Stimulated activated CD4-positive, alpha-beta T cell treated with anti-CD3 and anti-CD28 coated beads, Interleukin-4, amount 100 ng/mL, for 24 hours (primary cell): ENCODE measurements around the gene ERICH6B.

Experiments
- DNase-seq: peaks from one replicate; pipeline ENCODE4 v3.0.0-alpha.2; 2020

Gene ERICH6B

DNA sequence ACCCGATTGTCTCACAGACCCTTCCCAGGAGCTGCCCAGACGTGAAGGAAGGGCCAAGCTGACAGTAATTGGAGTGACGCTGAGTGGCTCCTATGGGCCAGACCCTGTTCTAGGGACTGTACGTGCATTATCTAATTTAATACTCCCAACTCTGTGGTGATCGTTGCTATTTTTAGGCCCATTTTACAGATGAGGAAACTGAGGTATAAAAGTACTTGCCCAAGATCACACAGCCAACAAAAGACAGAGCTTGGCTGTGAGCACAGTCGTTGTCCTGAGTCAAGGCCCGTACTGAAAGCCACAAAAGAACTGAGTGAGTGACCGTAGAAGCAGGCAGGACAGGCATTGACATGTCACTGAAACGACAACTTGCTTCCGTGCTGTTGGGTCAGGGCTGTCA, 74.7 kb downstream of the ERICH6B start:
- no peak for DNase-seq

- no peak for DNase-seq
Measured at GRCh38 chr13:45540195-45540594, 75.3 kb downstream of the ERICH6B start.

DNA sequence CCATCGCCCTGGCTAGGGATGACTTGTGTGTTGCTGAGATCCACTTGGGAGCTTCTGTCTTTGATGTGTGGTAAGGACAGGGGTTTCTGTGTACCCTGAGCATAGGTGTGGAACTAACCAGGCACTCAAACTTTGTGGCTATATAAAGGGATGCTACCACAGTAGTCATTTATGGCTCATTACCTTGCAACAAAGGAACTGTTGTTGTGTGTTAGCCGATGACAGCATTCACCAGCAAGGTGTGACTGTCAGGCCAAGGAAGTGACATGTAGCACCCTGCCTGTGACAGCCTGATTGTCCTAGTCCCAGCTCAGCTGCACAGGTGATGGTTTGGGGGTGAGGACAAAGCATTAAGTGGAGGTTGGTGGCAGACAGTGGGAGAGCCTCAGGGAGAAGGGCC, 77.2 kb downstream of the ERICH6B start:
- DNase-seq, result no peak

DNA sequence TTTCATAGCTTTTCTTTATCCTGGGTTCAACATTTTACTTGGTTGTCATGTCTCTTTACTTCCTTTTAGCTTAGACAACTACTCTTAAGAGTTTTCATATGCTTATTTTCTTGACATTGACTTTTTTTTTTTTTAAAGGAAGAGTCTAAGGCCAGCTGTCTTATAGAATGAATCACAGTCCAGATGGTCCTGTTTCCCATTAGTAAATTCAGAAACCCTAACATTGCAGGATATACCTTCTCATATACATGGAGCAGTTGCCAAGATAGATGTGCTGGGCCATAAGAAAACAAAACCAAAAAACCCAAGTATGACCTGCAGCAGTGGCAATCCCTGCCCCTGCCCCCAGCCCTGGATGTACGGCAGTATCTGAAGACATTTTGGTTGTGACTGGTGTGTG, 78.0 kb downstream of the ERICH6B start:
- DNase-seq, result no peak

DNA sequence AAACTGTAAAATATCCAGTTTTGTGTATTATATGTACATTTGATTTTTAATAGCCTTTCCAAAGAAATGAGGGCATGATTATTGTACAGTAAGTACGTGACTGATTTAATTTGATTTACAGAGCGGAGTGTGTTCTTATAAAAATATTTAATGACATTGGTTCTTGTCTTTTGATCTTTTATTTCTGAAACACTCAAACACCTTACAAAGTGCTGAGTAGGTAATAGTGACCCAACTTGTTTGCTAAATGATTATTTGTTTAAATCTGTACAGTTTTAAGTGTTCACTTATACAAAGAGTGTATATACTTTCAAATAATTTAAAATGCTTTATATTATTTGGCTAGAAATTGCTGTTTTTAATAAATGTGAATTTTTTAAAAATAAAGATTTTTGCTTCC, 79.3 kb downstream of the ERICH6B start:
- DNase-seq, result no peak

DNA sequence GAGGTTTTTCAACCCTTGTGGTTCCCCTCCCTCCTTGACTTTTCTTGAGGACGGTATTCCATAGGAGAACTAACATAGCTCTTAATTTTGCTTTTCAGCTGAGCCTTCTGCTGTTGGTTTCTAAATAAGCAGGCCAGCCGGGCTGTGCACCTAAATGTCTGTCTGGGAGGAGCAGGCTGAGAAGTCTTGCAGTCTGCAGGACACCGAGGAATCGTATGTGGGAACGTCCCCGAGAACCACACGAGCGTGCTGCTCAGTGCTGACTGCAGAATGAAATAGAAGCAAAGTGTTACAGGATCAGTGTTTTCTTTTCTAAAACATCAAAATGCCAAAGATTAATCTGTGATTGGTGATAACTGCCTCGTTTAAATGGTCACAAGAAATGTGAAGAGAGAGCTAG, 80.9 kb downstream of the ERICH6B start:
- no peak for DNase-seq

- no peak for DNase-seq
Measured at GRCh38 chr13:45529758-45530157, 85.8 kb downstream of the ERICH6B start.

- DNase-seq, result no peak
Measured at GRCh38 chr13:45527699-45528462, 87.7 kb downstream of the ERICH6B start.

- DNase-seq, result no peak
Measured at GRCh38 chr13:45522571-45522970, 93.0 kb downstream of the ERICH6B start.

DNA sequence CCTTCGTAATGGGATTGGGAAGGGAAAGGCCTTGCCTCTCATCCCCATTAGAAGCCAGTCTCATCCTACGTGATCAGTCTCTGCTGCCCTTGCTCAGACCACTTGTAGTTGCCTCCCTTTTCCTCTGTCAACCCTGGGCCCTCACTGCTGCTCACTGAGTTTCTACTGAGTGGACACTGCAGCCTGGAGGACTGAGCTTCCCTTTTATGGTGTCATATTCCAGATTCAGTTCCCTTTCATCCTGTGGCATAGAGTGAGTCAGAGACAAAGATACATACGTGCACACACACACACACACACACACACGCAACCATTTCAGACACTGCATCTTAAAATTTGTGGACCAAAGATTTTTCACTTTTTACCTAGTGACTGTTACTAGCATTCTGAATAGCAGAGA, 94.2 kb downstream of the ERICH6B start:
- no peak for DNase-seq

DNA sequence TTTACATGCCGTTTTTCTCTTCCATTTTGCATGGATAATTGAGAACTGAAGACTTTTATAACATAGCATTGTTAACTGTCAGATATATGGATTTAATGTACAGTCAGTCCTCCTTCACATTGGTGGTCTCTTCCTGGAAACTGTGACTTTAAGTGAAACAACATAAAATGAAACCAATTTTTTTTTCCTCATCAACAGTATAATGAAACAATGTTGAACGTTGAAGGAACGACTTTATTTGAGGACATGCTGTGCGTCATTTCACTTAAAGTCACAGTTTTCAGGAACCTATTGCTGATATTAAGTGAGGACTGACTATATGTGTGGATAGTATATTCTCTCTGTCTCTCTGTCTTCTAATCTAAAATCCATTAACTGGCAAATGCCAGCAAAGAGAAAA, 96.0 kb downstream of the ERICH6B start:
- no peak for DNase-seq

- no peak for DNase-seq
Measured at GRCh38 chr13:45518525-45519245, 96.9 kb downstream of the ERICH6B start.

GRCh38 chr13:45516757-45517156, 98.8 kb downstream of the ERICH6B start:
- DNase-seq, result no peak

- DNase-seq, result no peak
Measured at GRCh38 chr13:45512098-45512496, 103.4 kb downstream of the ERICH6B start.

DNA sequence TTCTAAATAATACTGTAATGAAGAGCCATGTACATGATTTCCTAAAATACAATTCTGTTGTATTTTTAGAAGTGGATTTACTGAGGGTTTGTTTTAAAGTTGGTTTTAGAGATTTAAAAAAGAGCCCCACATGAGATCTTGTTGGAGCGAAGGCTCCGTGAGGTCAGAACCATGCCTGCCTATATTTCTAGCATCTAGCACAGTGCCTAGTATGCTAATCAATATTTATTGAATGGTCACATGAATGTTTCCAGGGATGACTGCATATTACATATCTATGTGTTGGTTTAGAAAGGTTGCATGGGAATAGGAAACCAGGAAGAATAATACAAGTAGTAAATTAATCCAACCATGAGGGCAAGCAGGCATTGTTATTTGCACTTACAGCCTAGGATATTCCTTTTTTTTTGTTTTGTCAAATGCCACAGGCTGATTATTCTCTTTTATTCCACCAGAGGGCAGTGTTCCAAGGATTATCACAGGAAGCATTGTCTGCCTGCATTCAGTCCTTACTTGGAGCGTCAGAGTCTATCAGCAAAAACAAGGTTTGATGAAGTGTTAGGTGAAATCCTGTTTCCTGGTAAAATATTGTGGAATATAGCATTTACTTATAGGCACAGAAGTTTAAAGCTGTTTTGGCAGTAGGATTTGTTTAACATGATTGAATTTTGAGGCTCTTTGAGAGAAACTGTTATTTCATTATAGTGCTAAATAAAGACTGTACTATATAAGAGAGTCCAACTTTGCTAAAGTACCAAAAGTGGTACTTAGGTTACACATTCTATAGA, 104.0 kb downstream of the ERICH6B start:
- peak; percentile 42 for DNase-seq

GRCh38 chr13:45510672-45511071, 104.9 kb downstream of the ERICH6B start:
- no peak for DNase-seq

GRCh38 chr13:45508776-45509175, 106.8 kb downstream of the ERICH6B start:
- DNase-seq, result no peak

GRCh38 chr13:45506811-45507210, 108.7 kb downstream of the ERICH6B start:
- DNase-seq, result no peak

DNA sequence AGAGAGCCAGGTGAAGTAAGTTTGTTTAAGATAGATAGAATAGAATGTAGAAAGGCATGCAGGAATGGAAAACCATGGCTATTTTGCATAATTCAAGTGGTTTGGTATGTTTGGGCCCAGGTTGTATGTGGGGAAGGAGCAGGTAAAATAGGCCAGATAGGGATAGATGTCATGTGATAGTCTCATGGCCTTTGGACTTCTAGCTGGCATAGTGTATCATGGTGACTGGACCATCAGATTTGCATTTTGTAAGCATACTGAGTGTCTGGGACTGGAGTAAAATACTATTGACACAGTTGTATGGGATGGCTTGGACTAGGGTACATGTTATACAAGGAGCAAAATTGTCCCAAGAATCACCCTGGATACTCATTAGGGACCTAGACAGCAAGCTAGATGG, 111.9 kb downstream of the ERICH6B start:
- no peak for DNase-seq

- DNase-seq, result no peak
Measured at GRCh38 chr13:45501175-45501526, 114.4 kb downstream of the ERICH6B start.

DNA sequence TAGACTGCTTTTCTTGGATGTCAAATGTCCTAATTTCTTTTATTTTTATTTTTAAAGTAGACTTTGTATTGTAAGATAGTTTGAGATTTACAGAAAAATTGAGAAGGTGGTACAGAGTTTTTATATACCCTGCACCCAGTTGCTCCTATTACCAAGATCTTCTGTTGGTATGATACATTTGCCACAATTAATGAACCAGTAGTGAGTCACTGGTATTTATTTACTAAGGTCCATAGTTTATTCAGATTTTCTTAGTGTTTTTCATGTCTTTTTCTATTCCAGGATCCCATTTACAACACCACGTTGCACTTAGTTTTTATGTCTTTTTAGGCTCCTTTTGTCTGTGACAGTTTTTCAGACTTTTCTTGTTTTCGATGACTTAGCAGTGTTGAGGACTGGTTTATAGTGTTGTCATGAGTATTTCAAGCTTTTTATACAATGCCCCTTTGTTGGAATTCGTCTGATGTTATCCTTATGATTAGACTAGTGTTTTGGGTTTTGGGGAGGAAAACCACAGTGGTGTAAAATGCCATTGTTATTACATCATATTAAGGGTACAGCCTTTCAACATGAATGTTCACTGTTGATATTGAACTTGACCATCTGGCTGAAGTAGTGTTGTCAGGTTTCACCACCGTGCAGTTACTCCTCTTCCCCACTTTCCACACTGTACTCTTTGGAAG, 114.9 kb downstream of the ERICH6B start:
- no peak for DNase-seq

- no peak for DNase-seq
Measured at GRCh38 chr13:45496942-45497341, 118.6 kb downstream of the ERICH6B start.

DNA sequence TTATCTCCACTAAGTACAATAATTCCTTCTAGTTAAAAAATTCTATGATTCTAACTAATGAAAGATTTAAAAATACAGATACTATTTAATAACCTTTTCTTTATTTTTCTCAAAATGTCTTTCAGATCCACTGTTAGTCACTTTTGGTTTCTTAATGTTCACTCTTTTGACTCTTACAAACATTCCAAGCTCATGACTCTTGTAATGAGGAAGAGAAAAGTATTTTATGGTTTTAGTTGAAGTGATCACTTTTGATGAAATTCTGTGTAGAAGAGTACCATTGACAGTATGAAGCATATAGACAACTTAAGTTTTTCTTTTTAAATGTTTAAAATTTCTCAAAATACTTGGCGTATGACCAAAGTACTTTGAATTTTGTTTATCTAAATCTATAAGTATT, 123.0 kb downstream of the ERICH6B start:
- DNase-seq, result no peak
